Endothelial cell of umbilical vein (primary cell): ENCODE measurements around the gene SLFN5. TPM values are rescaled to one million over a fixed set of nuclear protein-coding genes. Genes with fewer than 3 reads are reported as not detected.
"Not testable (repeated sequence)": the region's sequence is repeated elsewhere in the genome, so short reads cannot be mapped to it uniquely, and the experiment has no call there.

Experiments
- Bru-seq: library from RNA; stranded (reverse); fragments of 400-500 nt; gene quantifications from one replicate; lab custom pipeline; 2021; lab: Mats Ljungman, UMichigan
- BruChase-seq, 2 experiments: library from RNA; stranded (reverse); fragments of 400-500 nt; gene quantifications; one replicate each; lab custom pipeline; 2021; lab: Mats Ljungman, UMichigan
- BruUV-seq: library from RNA; stranded (reverse); fragments of 400-500 nt; replicated peaks from 2 replicates; lab custom pipeline; 2021; lab: Mats Ljungman, UMichigan
- CTCF ChIA-PET: fragments of 300-600, 350-600 bp; sonication (Branson Sonifier 250); formaldehyde crosslinking; loops from one replicate; lab custom pipeline; 2021; ENCODE audit warnings: antibody characterized with exemption, inconsistent platforms; lab: Charles Lee
- POLR2A ChIA-PET: fragments of 300-600, 350-600 bp; sonication (Branson Sonifier 250); formaldehyde crosslinking; loops from one replicate; lab custom pipeline; 2021; ENCODE audit warnings: antibody characterized with exemption, inconsistent platforms; lab: Charles Lee
- DNase-seq: peaks from one replicate; pipeline ENCODE4 v3.0.0-alpha.2; 2011; ENCODE audit warnings: low read depth, low spot score
- FAIRE-seq: peaks from 2 replicates; lab custom pipeline; 2011; peaks lifted over from hg19 to GRCh38; lab: Jason Lieb, UNC
- H2AFZ ChIP-seq: 2 replicates; pipeline ENCODE4 v1.6.0; 2012; ENCODE audit warnings: low read depth, low read length, control low read depth, inconsistent platforms
- H3K27ac ChIP-seq: 2 replicates; pipeline ENCODE4 v1.5.1; 2011; ENCODE audit warnings: low read depth, mild to moderate bottlenecking, control low read depth, low read length, moderate library complexity; ENCODE audit not compliant: insufficient read depth
- H3K27me3 ChIP-seq, 2 experiments: 2 replicates each; pipeline versions ENCODE4 v1.6.0 to v1.6.1; 2011; ENCODE audit warnings: low read length in 2 of 2, mixed read lengths in 1 of 2; ENCODE audit not compliant: control insufficient read depth in 2 of 2, insufficient read depth in 2 of 2
- H3K36me3 ChIP-seq, 2 experiments: 2 replicates in 1 of 2; 3 replicates in 1 of 2; pipeline ENCODE4 v1.5.1; 2011; ENCODE audit warnings: low read length in 2 of 2, mild to moderate bottlenecking in 1 of 2, moderate library complexity in 1 of 2; ENCODE audit not compliant: control insufficient read depth in 2 of 2, insufficient read depth in 2 of 2; ENCODE audit errors: extremely low read depth in 1 of 2
- H3K4me1 ChIP-seq: 3 replicates; pipeline ENCODE4 v1.5.1; 2011; ENCODE audit warnings: mild to moderate bottlenecking, low read length; ENCODE audit not compliant: control insufficient read depth, insufficient read depth; ENCODE audit errors: extremely low read depth
- H3K4me2 ChIP-seq: 2 replicates; pipeline ENCODE4 v1.6.1; 2011; ENCODE audit warnings: low read length, control low read depth, mixed read lengths; ENCODE audit not compliant: insufficient read depth
- H3K4me3 ChIP-seq, 3 experiments: fragments of 200-600 bp in 1 of 3; sonication (generic), shearing (Covaris generic) in 1 of 3; replicated peaks in 1 of 3; 2 replicates each; pipeline ENCODE4 v1.5.1; 2011 to 2016; ENCODE audit warnings: control low read depth in 3 of 3, low read length in 3 of 3, mild to moderate bottlenecking in 2 of 3, inconsistent platforms in 1 of 3, low read depth in 1 of 3, moderate library complexity in 1 of 3; ENCODE audit not compliant: insufficient read depth in 1 of 3
- H3K79me2 ChIP-seq: 2 replicates; pipeline ENCODE4 v1.6.0; 2012; ENCODE audit warnings: low read length, inconsistent platforms; ENCODE audit not compliant: control insufficient read depth, insufficient read depth
- H3K9ac ChIP-seq: replicated peaks from 2 replicates; pipeline ENCODE3; 2011; ENCODE audit warnings: low read length, control low read depth; ENCODE audit not compliant: insufficient read depth; ENCODE audit errors: extremely low read depth
- H3K9me1 ChIP-seq: replicated peaks from 3 replicates; pipeline ENCODE4 v1.6.0; 2011; ENCODE audit warnings: mild to moderate bottlenecking, low read length; ENCODE audit not compliant: control insufficient read depth, insufficient read depth; ENCODE audit errors: extremely low read depth
- H3K9me3 ChIP-seq: replicated peaks from 2 replicates; pipeline ENCODE4 v1.5.1; 2012; ENCODE audit warnings: low read length, inconsistent platforms; ENCODE audit not compliant: control insufficient read depth, insufficient read depth
- H4K20me1 ChIP-seq: replicated peaks from 2 replicates; pipeline ENCODE3; 2011; ENCODE audit warnings: mild to moderate bottlenecking, low read length; ENCODE audit not compliant: control insufficient read depth, insufficient read depth; ENCODE audit errors: extremely low read depth
- MYC ChIP-seq: IDR thresholded peaks from one replicate; pipeline ENCODE4 v1.6.1; 2011; ENCODE audit warnings: mild to moderate bottlenecking, low read depth, low read length
- POLR2A ChIP-seq: IDR thresholded peaks from 2 replicates; pipeline ENCODE4 v1.6.1; 2012; ENCODE audit warnings: low read depth, mild to moderate bottlenecking, control low read depth, low read length
- POLR2AphosphoS5 ChIP-seq: IDR thresholded peaks from 2 replicates; pipeline ENCODE4 v1.6.1; 2012; ENCODE audit warnings: low read depth, mild to moderate bottlenecking, control low read depth, low read length, moderate library complexity; ENCODE audit not compliant: insufficient read depth
- dilution Hi-C: fragments of 300-500 bp; cut with MboI; formaldehyde crosslinking; loops from one replicate; pipeline ENCODE4 v1.15.0; 2019; ENCODE audit warnings: low sequenced_read_pairs; ENCODE audit not compliant: extremely low pct_ligation_motif_present
- intact Hi-C: fragments of 100-400 bp; cut with micrococcal nuclease; formaldehyde crosslinking; loops from one replicate; pipeline ENCODE4 v1.10.0; 2022
- long read RNA-seq: library from polyadenylated mRNA; stranded (forward); transcript quantifications from one replicate; pipeline ENCODE4 v2.0.0, GENCODE V29; 2021
- polyA minus RNA-seq, 3 experiments: library from RNA; depleted of rRNA, polyadenylated mRNA; stranded (reverse); fragments of >200 nt; gene quantifications; 1 replicate in 1 of 3; 2 replicates in 2 of 3; pipeline ENCODE4 v1.2.3, GENCODE V29; 2011
- polyA plus RNA-seq, 4 experiments: library from polyadenylated mRNA; depleted of rRNA in 3 of 4; stranded (reverse) in 3 of 4; unstranded in 1 of 4; fragments of >200 nt; gene quantifications; 2 replicates each; pipeline versions ENCODE4 v1.2.1 to v1.2.3, GENCODE V29; 2011 to 2012; ENCODE audit warnings: missing spikeins in 1 of 4
- total RNA-seq: library from RNA; stranded (reverse); gene quantifications from 2 replicates; pipeline ENCODE4 v1.2.3, GENCODE V29; 2021

Gene SLFN5
- total RNA-seq (15.7 and 24.2 TPM in 2 replicates), polyA plus RNA-seq (3.2 and 4.5 TPM in 2 replicates), polyA minus RNA-seq (22.3 and 23.1 TPM in 2 replicates), Bru-seq, nascent RNA (percentile 74 among the genes with signal in this experiment), BruChase-seq, experiment 1, labeled RNA remaining after a 6-hour chase (percentile 74 among the genes with signal in this experiment), BruChase-seq, experiment 2, labeled RNA remaining after a 2-hour chase (percentile 73 among the genes with signal in this experiment)
- 4.6 and 5.2 TPM in 2 replicates for polyA plus RNA-seq (2011; cell fraction: cytosol; rRNA removed)
- 5.3 and 5.4 TPM in 2 replicates for polyA plus RNA-seq (2011; cell fraction: nucleus; rRNA removed)
- 22.7 and 23.1 TPM in 2 replicates for polyA plus RNA-seq (2012)
- 7.9 TPM for polyA minus RNA-seq (2011; cell fraction: cytosol; rRNA and poly(A)+ RNA removed)
- polyA minus RNA-seq (2011; cell fraction: nucleus; rRNA and poly(A)+ RNA removed) = 9.7 and 11.1 TPM in 2 replicates
- long read RNA-seq, full-length matches to known transcripts = 4 of 17 reads
- long read RNA-seq, partial matches to known transcripts = 3 of 17 reads
- long read RNA-seq, other reads (novel, unspliced or antisense) = 10 of 17 reads

DNA sequence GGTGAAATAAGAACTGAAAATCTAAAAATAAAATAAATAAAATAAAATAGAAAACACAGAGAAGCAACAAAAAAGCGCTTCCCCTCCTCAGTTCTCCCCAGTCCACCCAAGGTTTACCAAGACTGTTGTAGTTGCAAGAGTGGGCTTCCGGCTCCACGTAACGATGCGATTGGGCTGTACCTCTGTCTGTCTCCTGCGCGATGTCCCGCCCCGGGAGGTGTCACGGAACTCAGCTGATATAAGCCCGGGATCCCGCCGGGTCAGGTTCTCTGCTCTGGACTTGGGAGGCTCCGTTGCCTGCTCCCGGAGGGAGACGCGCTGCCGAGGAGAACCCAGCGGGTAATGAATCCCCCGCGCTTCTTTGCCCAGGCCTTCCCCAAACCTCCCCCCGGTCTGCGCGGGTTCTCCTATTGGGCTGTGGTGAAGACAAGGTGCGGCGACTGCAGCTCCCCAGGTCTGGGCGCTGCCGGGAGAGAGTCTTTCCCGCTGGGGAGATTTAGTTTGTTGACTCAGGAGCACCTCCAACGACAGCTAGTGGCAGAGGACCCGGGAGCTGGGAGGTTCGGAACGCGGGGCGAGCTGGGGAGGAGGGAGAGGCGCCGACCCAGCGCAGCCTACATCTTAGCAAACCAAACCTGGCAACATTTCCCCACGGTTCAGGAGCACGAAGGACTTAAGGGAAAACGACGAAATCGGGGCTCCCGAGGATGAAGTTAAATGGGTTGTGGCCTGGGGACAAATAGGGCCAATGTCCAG, at the start of gene SLFN5:
Gene SLFN5 (plus strand): TSS at position 268 of the 756 bp plus-strand sequence. CDS start 15,619 bp downstream, outside the sequence.
- no peaks in the 10 kb centered on the region for H3K9me1 ChIP-seq
- H3K4me1 ChIP-seq = peaks cover 27% of the 10 kb centered on the region
- no peaks in the 10 kb centered on the region for H3K9me3 ChIP-seq
- TF ChIP-seq POLR2A = peak; percentile 98
- TF ChIP-seq POLR2AphosphoS5 = peak; percentile 97
- no peak for TF ChIP-seq MYC
- no peak for FAIRE-seq
- H3K4me2 ChIP-seq = peak within 1 kb of the TSS; percentile 71
- CTCF ChIA-PET = interaction anchor here (0.9 to 2.0 kb wide), 5 partner anchors 9 to 290 kb away, joined by 4 to 6 read pairs (median 5); no protein-coding TSS in a partner anchor
- peak within 1 kb of the TSS; percentile 52 to 68 (median 58) for H3K4me3 ChIP-seq
- no peaks in the 10 kb centered on the region for H4K20me1 ChIP-seq
- TSS peak; percentile 72 for BruUV-seq
- intact Hi-C loops (loop anchor here (1.0 to 10.0 kb wide), 12 partner anchors 52 to 988 kb away; partner anchors contain the start of genes AP2B1, CCL2, CCT6B and LIG3), dilution Hi-C loops (no loop called here)
- peaks cover 0 to 6% of the 10 kb centered on the region in 2 experiments for H3K27me3 ChIP-seq
- POLR2A ChIA-PET = interaction anchor here (0.7 to 3.4 kb wide), 5 partner anchors 11 to 205 kb away, joined by 3 to 37 read pairs (median 7); partner anchors contain the start of genes SLFN11 and SLFN13
- H3K9ac ChIP-seq = peak within 1 kb of the TSS; percentile 91
- peak; percentile 95 for DNase-seq
- H3K79me2 ChIP-seq = peaks cover 2% of the 10 kb centered on the region
- H3K36me3 ChIP-seq = no peaks in the 10 kb centered on the region
- H3K27ac ChIP-seq = peak within 1 kb of the TSS; percentile 82
- peak within 1 kb of the TSS; percentile 69 for H2AFZ ChIP-seq

DNA sequence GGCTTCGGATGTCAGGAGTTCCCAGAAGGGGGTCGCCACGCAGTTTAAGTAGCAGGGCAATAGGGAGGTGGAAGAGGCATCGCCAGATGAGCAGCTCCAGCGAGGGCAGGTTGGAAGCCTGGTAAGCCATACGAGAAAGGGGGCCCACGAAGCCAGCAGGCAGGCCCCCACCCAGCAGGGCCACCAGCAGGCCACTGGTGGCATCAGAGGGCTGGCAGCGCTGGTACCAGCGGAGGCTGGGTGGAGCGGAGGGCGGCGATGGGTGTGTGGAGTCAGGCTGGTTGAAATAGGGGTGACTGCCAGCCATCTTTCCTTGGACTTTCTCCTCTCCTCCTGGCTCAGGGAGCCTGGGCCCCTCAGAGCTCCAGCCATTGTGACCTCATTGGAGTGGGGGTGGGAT, 48.9 kb upstream of the SLFN5 start, which contains the start of gene SLC35G3:
Gene SLC35G3 (minus strand): TSS at position 393 of the 400 bp plus-strand sequence. CDS start 86 bp downstream, at position 307.
- CTCF ChIA-PET, DNase-seq, intact Hi-C loops, H4K20me1 ChIP-seq, H3K4me3 ChIP-seq, H3K4me1 ChIP-seq, BruUV-seq, H3K27me3 ChIP-seq, POLR2A ChIA-PET, H3K27ac ChIP-seq, H3K9me1 ChIP-seq, H3K79me2 ChIP-seq, FAIRE-seq, H3K4me2 ChIP-seq, H2AFZ ChIP-seq, H3K36me3 ChIP-seq, H3K9me3 ChIP-seq, dilution Hi-C loops, H3K9ac ChIP-seq: not testable (repeated sequence)

DNA sequence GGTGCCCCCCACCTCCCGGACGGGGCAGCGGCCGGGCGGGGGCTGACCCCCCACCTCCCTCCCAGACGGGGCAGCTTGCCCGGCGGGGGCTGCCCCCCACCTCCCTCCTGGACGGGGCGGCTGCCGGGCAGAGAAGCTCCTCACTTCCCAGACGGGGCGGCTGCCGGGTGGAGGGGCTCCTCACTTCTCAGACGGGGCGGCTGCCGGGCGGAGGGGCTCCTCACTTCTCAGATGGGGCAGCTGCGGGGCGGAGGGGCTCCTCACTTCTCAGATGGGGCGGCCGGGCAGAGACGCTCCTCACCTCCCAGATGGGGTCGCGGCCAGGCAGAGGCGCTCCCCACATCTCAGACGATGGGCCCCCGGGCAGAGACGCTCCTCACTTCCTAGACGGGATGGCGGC, 47.8 kb upstream of the SLFN5 start:
- H3K27me3 ChIP-seq, H3K9me1 ChIP-seq, POLR2A ChIA-PET, H4K20me1 ChIP-seq, FAIRE-seq, intact Hi-C loops, H3K4me3 ChIP-seq, dilution Hi-C loops, CTCF ChIA-PET, H3K9ac ChIP-seq, H3K27ac ChIP-seq, H3K4me1 ChIP-seq, H3K4me2 ChIP-seq, H3K79me2 ChIP-seq, H3K36me3 ChIP-seq, H2AFZ ChIP-seq, H3K9me3 ChIP-seq, BruUV-seq, DNase-seq: not testable (repeated sequence)
